H9 (cell line): Measurements from ENCODE around the gene SLC6A18. TPM values are rescaled to one million over a fixed set of nuclear protein-coding genes. Genes with fewer than 3 reads are reported as not detected.

Source experiments
- DNase-seq: peaks from one replicate; pipeline ENCODE4 v3.0.0-alpha.2; 2017
- H2AFZ ChIP-seq: one replicate; pipeline ENCODE4 v1.6.1; 2013; ENCODE audit warnings: mild to moderate bottlenecking, low read length, control low read depth, moderate library complexity
- H2AK5ac ChIP-seq: 2 replicates; pipeline ENCODE4 v1.6.1; 2013; ENCODE audit warnings: low read length, control low read depth, mixed read lengths; ENCODE audit not compliant: insufficient read length
- H2BK120ac ChIP-seq: one replicate; pipeline ENCODE4 v1.6.1; 2013; ENCODE audit warnings: low read depth, mild to moderate bottlenecking, low read length, control low read depth, inconsistent platforms; ENCODE audit not compliant: poor library complexity, severe bottlenecking
- H2BK12ac ChIP-seq: 2 replicates; pipeline ENCODE4 v1.6.1; 2013; ENCODE audit warnings: low read length, control low read depth, mixed read lengths, low read depth; ENCODE audit not compliant: insufficient read length
- H2BK15ac ChIP-seq: 2 replicates; pipeline ENCODE4 v1.6.1; 2013; ENCODE audit warnings: low read depth, low read length, control low read depth
- H2BK20ac ChIP-seq: one replicate; pipeline ENCODE4 v1.6.1; 2013; ENCODE audit warnings: low read depth, mild to moderate bottlenecking, low read length, control low read depth, inconsistent platforms; ENCODE audit not compliant: poor library complexity, severe bottlenecking
- H2BK5ac ChIP-seq: 2 replicates; pipeline ENCODE4 v1.6.1; 2013; ENCODE audit warnings: low read length, control low read depth, mixed read lengths; ENCODE audit not compliant: insufficient read length
- H3K14ac ChIP-seq: 2 replicates; pipeline ENCODE4 v1.6.1; 2013; ENCODE audit warnings: low read length, control low read depth; ENCODE audit not compliant: insufficient read depth
- H3K18ac ChIP-seq: 2 replicates; pipeline ENCODE4 v1.6.1; 2013; ENCODE audit warnings: low read depth, mild to moderate bottlenecking, mixed read lengths, low read length, control low read depth; ENCODE audit not compliant: insufficient read length
- H3K23ac ChIP-seq: 2 replicates; pipeline ENCODE4 v1.6.1; 2013; ENCODE audit warnings: low read length, control low read depth, mixed read lengths, low read depth; ENCODE audit not compliant: insufficient read length
- H3K23me2 ChIP-seq: 2 replicates; pipeline ENCODE4 v1.6.1; 2013; ENCODE audit warnings: low read depth, mild to moderate bottlenecking, mixed read lengths, low read length, control low read depth; ENCODE audit not compliant: insufficient read length, poor library complexity, severe bottlenecking
- H3K27ac ChIP-seq: 2 replicates; pipeline ENCODE4 v1.5.1; 2013; ENCODE audit warnings: low read length, control low read depth, mixed read lengths, low read depth; ENCODE audit not compliant: insufficient read length
- H3K27me3 ChIP-seq: 2 replicates; pipeline ENCODE4 v1.6.1; 2013; ENCODE audit warnings: low read length, control low read depth, inconsistent platforms; ENCODE audit not compliant: insufficient read depth
- H3K4ac ChIP-seq: 2 replicates; pipeline ENCODE4 v1.6.1; 2013; ENCODE audit warnings: low read depth, mild to moderate bottlenecking, control low read depth, inconsistent platforms, low read length, moderate library complexity
- H3K4me1 ChIP-seq: 2 replicates; pipeline ENCODE4 v1.6.1; 2013; ENCODE audit warnings: low read length, control low read depth, inconsistent platforms; ENCODE audit not compliant: insufficient read depth
- H3K4me2 ChIP-seq: 2 replicates; pipeline ENCODE4 v1.6.1; 2013; ENCODE audit warnings: low read length, control low read depth, mixed read lengths; ENCODE audit not compliant: insufficient read length, insufficient read depth
- H3K56ac ChIP-seq: 2 replicates; pipeline ENCODE4 v1.6.1; 2013; ENCODE audit warnings: low read depth, mild to moderate bottlenecking, mixed read lengths, low read length, control low read depth; ENCODE audit not compliant: insufficient read length
- H3K79me1 ChIP-seq: 2 replicates; pipeline ENCODE4 v1.6.1; 2013; ENCODE audit warnings: low read depth, mild to moderate bottlenecking, moderate library complexity, low read length, control low read depth, inconsistent platforms; ENCODE audit not compliant: insufficient read depth, poor library complexity, severe bottlenecking
- H3K79me2 ChIP-seq: 2 replicates; pipeline ENCODE4 v1.6.1; 2013; ENCODE audit warnings: low read length, control low read depth, inconsistent platforms; ENCODE audit not compliant: insufficient read depth
- H3K9ac ChIP-seq: 2 replicates; pipeline ENCODE4 v1.6.1; 2013; ENCODE audit warnings: low read length, control low read depth, mixed read lengths; ENCODE audit not compliant: insufficient read length; ENCODE audit errors: extremely low read depth
- H3K9me3 ChIP-seq: one replicate; pipeline ENCODE4 v1.6.1; 2013; ENCODE audit warnings: low read depth, low read length, inconsistent platforms; ENCODE audit not compliant: control insufficient read depth
- H3T11ph ChIP-seq: one replicate; pipeline ENCODE4 v1.6.1; 2013; ENCODE audit warnings: mild to moderate bottlenecking, low read length, control low read depth, inconsistent platforms
- H4K20me1 ChIP-seq: one replicate; pipeline ENCODE4 v1.6.1; 2013; ENCODE audit not compliant: control insufficient read depth, insufficient read length, insufficient read depth
- H4K5ac ChIP-seq: 2 replicates; pipeline ENCODE4 v1.6.1; 2013; ENCODE audit warnings: low read depth, mild to moderate bottlenecking, mixed read lengths, low read length, control low read depth; ENCODE audit not compliant: insufficient read length
- H4K8ac ChIP-seq: replicated peaks from 2 replicates; pipeline ENCODE4 v1.6.1; 2013; ENCODE audit warnings: low read length, control low read depth, mixed read lengths, low read depth; ENCODE audit not compliant: insufficient read length
- H4K91ac ChIP-seq: 2 replicates; pipeline ENCODE4 v1.6.1; 2013; ENCODE audit warnings: low read depth, mild to moderate bottlenecking, moderate library complexity, mixed read lengths, low read length, control low read depth; ENCODE audit not compliant: insufficient read length
- H3K27ac Mint-ChIP-seq, 3 experiments: 2 replicates in 2 of 3; 3 replicates in 1 of 3; pipeline ENCODE4 v1.8.0; 2020 to 2021; ENCODE audit warnings: mixed read lengths in 3 of 3, mild to moderate bottlenecking in 1 of 3, moderate library complexity in 1 of 3
- H3K27me3 Mint-ChIP-seq: 2 replicates; pipeline ENCODE4 v1.8.0; 2021; ENCODE audit warnings: low read depth, mild to moderate bottlenecking, moderate library complexity, mixed read lengths
- H3K36me3 Mint-ChIP-seq, 3 experiments: 2 replicates in 2 of 3; 3 replicates in 1 of 3; pipeline ENCODE4 v1.8.0; 2020 to 2021; ENCODE audit warnings: low read depth in 3 of 3, mixed read lengths in 3 of 3; ENCODE audit not compliant: insufficient read depth in 1 of 3
- H3K4me1 Mint-ChIP-seq, 2 experiments: 2 replicates each; pipeline ENCODE4 v1.8.0; 2020; ENCODE audit warnings: mixed read lengths in 2 of 2
- H3K4me3 Mint-ChIP-seq, 2 experiments: 2 replicates in 1 of 2; 3 replicates in 1 of 2; pipeline ENCODE4 v1.8.0; 2020 to 2021; ENCODE audit warnings: mild to moderate bottlenecking in 2 of 2, mixed read lengths in 2 of 2, moderate library complexity in 1 of 2
- H3K9me3 Mint-ChIP-seq, 2 experiments: 2 replicates in 1 of 2; 3 replicates in 1 of 2; pipeline ENCODE4 v1.8.0; 2020; ENCODE audit warnings: mild to moderate bottlenecking in 2 of 2, mixed read lengths in 2 of 2, moderate library complexity in 1 of 2
- CTCF ChIP-seq: fragments of 200-600 bp; sonication (generic); conservative IDR thresholded peaks from 3 replicates; pipeline ENCODE4 v1.8.0; 2021; ENCODE audit warnings: antibody characterized with exemption, mild to moderate bottlenecking
- WGBS: extraction: QIAGEN DNeasy Blood & Tissue Kit; methylation state at CpG from one replicate; pipeline ENCODE4 v1.1.7; 2013; ENCODE audit warnings: missing lambda C conversion rate, low lambda C conversion rate, mixed read lengths; ENCODE audit not compliant: insufficient read length; ENCODE audit errors: extremely low coverage; 5-methylcytosine and 5-hydroxymethylcytosine counted together
- total RNA-seq: library from RNA; stranded (reverse); gene quantifications from 2 replicates; pipeline ENCODE4 v1.2.1, GENCODE V29; 2021

The SLC6A18 gene
- total RNA-seq, 1 experiment from 2014 or later: not detected

- Histone ChIP-seq H2BK12ac (no peak overlapping the region), H3K23ac (no peak overlapping the region), H3K9ac (no peak overlapping the region), H2BK15ac (no peak overlapping the region), H3K14ac (no peak overlapping the region), H3K27ac (no peak overlapping the region), H2BK20ac (no peak overlapping the region), H3K4me1 (no peaks in the 10 kb centered on the region), H3K9me3 (no peaks in the 10 kb centered on the region), H4K5ac (no peak overlapping the region), H3K18ac (no peak overlapping the region), H4K91ac (no peak overlapping the region), H4K8ac (no peak overlapping the region), H3K56ac (no peak overlapping the region), H2BK120ac (no peak overlapping the region), H4K20me1 (no peaks in the 10 kb centered on the region), H3K4ac (no peak overlapping the region), H3K79me2 (peaks cover 5% of the 10 kb centered on the region; the same call in 1 of the 2 replicates), H2AFZ (no peak overlapping the region), H3K4me2 (no peak overlapping the region), H3T11ph (no peak overlapping the region), H3K79me1 (peaks cover 2% of the 10 kb centered on the region), H2AK5ac (no peak overlapping the region), H3K23me2 (no peaks in the 10 kb centered on the region), H3K27me3 (no peaks in the 10 kb centered on the region), H2BK5ac (no peak overlapping the region)
- H3K27me3 Mint-ChIP-seq: no peaks in the 10 kb centered on the region; the same call in 1 of the 2 replicates
- H3K4me1 Mint-ChIP-seq: no peaks in the 10 kb centered on the region
- peaks cover 16 to 26% (median 22%) of the 10 kb centered on the region in 3 experiments for H3K36me3 Mint-ChIP-seq
- no peak for DNase-seq
- no CpG with 5 or more reads among the region's 25 CpGs for WGBS
- peak overlapping the region in 1 of 3 experiments; percentile 78; a peak in 1 of 7 replicates for H3K27ac Mint-ChIP-seq
- H3K4me3 Mint-ChIP-seq: no peak overlapping the region
- no peaks in the 10 kb centered on the region; a peak in 1 of 5 replicates for H3K9me3 Mint-ChIP-seq
- no peak for TF ChIP-seq CTCF
These were observed 60.7 kb downstream of the SLC6A18 start for GRCh38 chr5:1285883-1286291.
